Subcutaneous abdominal adipose tissue (tissue), 5 donors: ENCODE data around the gene TIMM17B.

Experiments used
- H3K27ac ChIP-seq: one replicate; pipeline ENCODE4 v1.7.0; 2013; ENCODE audit warnings: low read depth, mild to moderate bottlenecking, inconsistent platforms, low read length, moderate library complexity
- H3K27me3 ChIP-seq, 5 donors: one replicate each; pipeline ENCODE4 v1.7.0; 2013; ENCODE audit warnings: low read length in 5 of 5, inconsistent platforms in 1 of 5; ENCODE audit not compliant: control insufficient read depth in 5 of 5, insufficient read depth in 4 of 5
- H3K36me3 ChIP-seq, 5 donors: one replicate each; pipeline ENCODE4 v1.7.0; 2013; ENCODE audit warnings: low read length in 5 of 5; ENCODE audit not compliant: control insufficient read depth in 5 of 5, insufficient read depth in 5 of 5
- H3K4me1 ChIP-seq, 5 donors: one replicate each; pipeline ENCODE4 v1.7.0; 2013; ENCODE audit warnings: low read length in 5 of 5, mild to moderate bottlenecking in 3 of 5, moderate library complexity in 1 of 5; ENCODE audit not compliant: control insufficient read depth in 5 of 5, insufficient read depth in 5 of 5
- H3K4me3 ChIP-seq, 5 donors: one replicate each; pipeline ENCODE4 v1.7.0; 2013; ENCODE audit warnings: low read length in 5 of 5, low read depth in 1 of 5
- H3K9ac ChIP-seq, 5 donors: one replicate each; pipeline ENCODE4 v1.7.0; 2013; ENCODE audit warnings: low read length in 5 of 5, mild to moderate bottlenecking in 4 of 5, moderate library complexity in 3 of 5
- H3K9me3 ChIP-seq, 5 donors: one replicate each; pipeline ENCODE4 v1.7.0; 2013; ENCODE audit warnings: low read length in 5 of 5; ENCODE audit not compliant: control insufficient read depth in 5 of 5
- donor health status: healthy.
- donor health status: healthy.
- donor health status: healthy.
- donor health status: healthy.
- donor health status: healthy.

Gene TIMM17B

DNA sequence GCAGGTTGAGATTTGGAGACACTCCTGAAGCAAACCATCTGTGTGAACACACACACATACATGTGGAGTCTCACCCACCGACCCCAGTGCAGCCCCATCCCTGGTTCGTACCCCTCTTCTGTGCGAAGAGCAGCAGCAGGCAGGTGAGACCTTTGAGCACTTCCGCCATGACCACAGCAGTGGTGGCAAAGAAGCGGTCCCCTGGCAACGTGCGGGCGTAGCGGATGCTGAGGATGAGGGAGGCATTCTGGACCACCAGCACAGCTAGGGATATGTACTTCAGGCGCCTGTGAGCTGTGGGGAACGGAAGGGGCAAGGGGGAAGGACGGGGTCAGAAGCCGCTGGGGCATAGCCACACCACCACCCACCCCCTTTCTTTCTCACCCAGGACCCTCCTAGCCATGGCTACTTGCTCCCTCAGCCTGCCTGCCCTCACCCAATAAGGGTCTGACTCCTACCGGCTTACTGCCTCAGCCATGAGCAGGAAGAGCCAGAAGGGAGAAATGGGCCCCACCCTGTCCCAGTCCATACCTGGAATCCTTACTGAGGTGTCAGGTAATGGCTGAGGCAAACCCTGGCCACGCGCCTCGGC is 12.2 kb upstream of the TIMM17B start:
- no peak overlapping the region for H3K4me3 ChIP-seq
- H3K27me3 ChIP-seq, result peaks cover 0 to 4% (median 2%) of the 10 kb centered on the region in 5 donors
- peaks cover 0 to 41% (median 16%) of the 10 kb centered on the region in 5 donors for H3K36me3 ChIP-seq
- peaks cover 2 to 16% (median 12%) of the 10 kb centered on the region in 5 donors for H3K4me1 ChIP-seq
- no peak overlapping the region for H3K9ac ChIP-seq
- no peak overlapping the region for H3K27ac ChIP-seq
- peaks cover 0 to 5% (median 0%) of the 10 kb centered on the region in 5 donors for H3K9me3 ChIP-seq

GRCh38 chrX:48908600-48908999 is 11.0 kb upstream of the TIMM17B start:
- H3K36me3 ChIP-seq, result peaks cover 0 to 33% (median 17%) of the 10 kb centered on the region in 5 donors
- H3K27me3 ChIP-seq, result peaks cover 0 to 2% (median 2%) of the 10 kb centered on the region in 5 donors
- H3K27ac ChIP-seq, result no peak overlapping the region
- no peak overlapping the region for H3K9ac ChIP-seq
- no peak overlapping the region for H3K4me3 ChIP-seq
- peaks cover 0 to 5% (median 0%) of the 10 kb centered on the region in 5 donors for H3K9me3 ChIP-seq
- peaks cover 2 to 16% (median 12%) of the 10 kb centered on the region in 5 donors for H3K4me1 ChIP-seq

DNA sequence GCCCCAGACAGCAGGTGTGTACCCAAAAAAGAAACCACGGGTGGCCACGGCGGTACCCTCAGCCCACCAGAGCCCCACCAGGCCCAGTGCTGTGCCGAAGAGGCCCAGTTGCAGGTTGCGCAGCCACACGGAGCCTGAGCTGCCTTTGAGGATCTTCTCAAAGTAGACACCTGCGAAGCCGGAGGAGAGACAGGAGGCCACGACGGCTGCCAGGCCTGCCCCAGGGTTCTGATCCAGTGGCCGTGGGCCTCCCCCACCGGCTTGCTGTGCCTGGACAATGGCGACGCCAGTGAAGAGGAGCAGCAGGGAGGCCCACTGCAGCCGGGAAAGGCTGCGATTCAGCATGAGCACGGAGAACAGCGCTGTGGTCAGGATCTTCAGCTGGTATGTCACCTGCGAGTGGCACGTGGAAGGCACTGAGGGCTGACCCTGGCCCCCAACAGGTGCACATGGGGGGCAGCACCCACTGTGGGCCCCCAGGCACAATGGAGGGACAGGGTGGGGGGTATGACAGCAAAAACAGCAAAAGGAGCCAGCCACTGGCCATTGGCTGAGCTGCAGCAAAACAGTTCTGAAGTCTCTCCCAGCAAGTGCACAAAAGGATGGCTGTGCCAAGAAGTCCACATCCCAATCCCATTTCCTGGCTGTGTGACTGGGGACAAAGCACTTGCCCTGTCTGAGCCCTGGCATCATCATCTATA is 7.7 kb upstream of the TIMM17B start:
- no peak overlapping the region for H3K4me3 ChIP-seq
- H3K9me3 ChIP-seq, result peaks cover 0 to 2% (median 0%) of the 10 kb centered on the region in 5 donors
- no peak overlapping the region for H3K9ac ChIP-seq
- H3K36me3 ChIP-seq, result peaks cover 0 to 60% (median 36%) of the 10 kb centered on the region in 5 donors
- no peak overlapping the region for H3K27ac ChIP-seq
- peaks cover 0 to 7% (median 7%) of the 10 kb centered on the region in 5 donors for H3K27me3 ChIP-seq
- peaks cover 0 to 2% (median 0%) of the 10 kb centered on the region in 5 donors for H3K4me1 ChIP-seq

- Histone ChIP-seq H3K4me3 (no peak overlapping the region), H3K27me3 (peaks cover 0 to 7% (median 5%) of the 10 kb centered on the region in 5 donors), H3K4me1 (no peaks in the 10 kb centered on the region), H3K36me3 (peaks cover 0 to 60% (median 34%) of the 10 kb centered on the region in 5 donors), H3K27ac (no peak overlapping the region), H3K9me3 (peaks cover 0 to 2% (median 0%) of the 10 kb centered on the region in 5 donors), H3K9ac (no peak overlapping the region)
Observed at GRCh38 chrX:48904626-48905025, 7.1 kb upstream of the TIMM17B start.

DNA sequence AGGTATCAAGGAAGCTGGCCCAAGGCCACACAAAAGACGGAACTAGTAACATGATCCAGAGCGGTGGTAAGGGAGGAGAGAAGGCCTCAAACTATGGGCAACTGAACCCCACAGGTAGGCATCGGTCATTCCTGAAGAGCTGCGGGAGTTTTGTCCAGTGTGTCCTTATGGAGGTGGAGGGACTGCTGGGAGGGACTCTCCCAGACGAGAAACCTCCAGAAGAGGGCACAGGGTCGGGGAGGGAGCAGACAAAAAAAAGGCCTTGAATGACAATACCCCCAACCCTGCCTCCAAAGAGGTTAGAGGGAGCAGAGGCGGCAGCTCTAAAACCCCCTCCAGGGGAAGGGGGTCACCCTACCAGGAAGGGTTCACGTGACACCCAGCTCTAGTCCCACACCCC is 6.6 kb upstream of the TIMM17B start:
- Histone ChIP-seq H3K27ac (no peak overlapping the region), H3K4me3 (no peak overlapping the region), H3K9ac (no peak overlapping the region), H3K36me3 (peaks cover 0 to 59% (median 32%) of the 10 kb centered on the region in 5 donors), H3K4me1 (peaks cover 0 to under 1% (median 0%) of the 10 kb centered on the region in 5 donors), H3K27me3 (peaks cover 0 to 7% (median 5%) of the 10 kb centered on the region in 5 donors), H3K9me3 (peaks cover 0 to 2% (median 0%) of the 10 kb centered on the region in 5 donors)

- Histone ChIP-seq H3K9ac (no peak overlapping the region), H3K4me1 (peaks cover 0 to 8% (median 5%) of the 10 kb centered on the region in 5 donors), H3K9me3 (peaks cover 0 to 2% (median 0%) of the 10 kb centered on the region in 5 donors), H3K36me3 (peaks cover 0 to 55% (median 31%) of the 10 kb centered on the region in 5 donors), H3K27me3 (peaks cover 0 to 7% (median 5%) of the 10 kb centered on the region in 5 donors), H3K27ac (no peak overlapping the region), H3K4me3 (no peak overlapping the region)
Observed at GRCh38 chrX:48903290-48903689, 5.7 kb upstream of the TIMM17B start.

DNA sequence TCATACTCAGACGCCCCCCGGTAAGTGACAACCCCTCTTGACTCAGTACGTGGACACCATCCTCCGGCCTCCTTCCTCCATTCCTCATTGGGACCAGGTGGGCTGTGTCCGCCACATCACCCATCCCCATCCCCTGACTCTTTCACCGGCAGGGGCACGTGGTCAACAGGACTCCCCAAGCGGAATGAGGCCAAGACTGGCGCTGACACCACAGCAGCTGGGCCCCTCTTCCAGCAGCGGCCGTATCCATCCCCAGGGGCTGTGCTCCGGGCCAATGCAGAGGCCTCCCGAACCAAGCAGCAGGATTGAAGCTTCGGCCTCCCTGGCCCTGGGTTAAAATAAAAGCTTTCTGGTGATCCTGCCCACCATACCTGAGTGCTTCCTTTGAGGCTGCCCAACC is 5.2 kb upstream of the TIMM17B start:
- no peak overlapping the region for H3K27ac ChIP-seq
- peaks cover 0 to 10% (median 7%) of the 10 kb centered on the region in 5 donors for H3K4me1 ChIP-seq
- H3K4me3 ChIP-seq, result no peak overlapping the region
- peaks cover 0 to 7% (median 5%) of the 10 kb centered on the region in 5 donors for H3K27me3 ChIP-seq
- no peak overlapping the region for H3K9ac ChIP-seq
- H3K36me3 ChIP-seq, result peaks cover 0 to 55% (median 31%) of the 10 kb centered on the region in 5 donors
- peaks cover 0 to 5% (median 0%) of the 10 kb centered on the region in 5 donors for H3K9me3 ChIP-seq

- H3K27me3 ChIP-seq, result peaks cover 0 to 7% (median 5%) of the 10 kb centered on the region in 5 donors
- peaks cover 0 to 10% (median 7%) of the 10 kb centered on the region in 5 donors for H3K4me1 ChIP-seq
- H3K36me3 ChIP-seq, result peaks cover 0 to 55% (median 31%) of the 10 kb centered on the region in 5 donors
- no peak overlapping the region for H3K27ac ChIP-seq
- H3K9ac ChIP-seq, result no peak overlapping the region
- peaks cover 0 to 10% (median 4%) of the 10 kb centered on the region in 5 donors for H3K9me3 ChIP-seq
- H3K4me3 ChIP-seq, result no peak overlapping the region
Observed at GRCh38 chrX:48902135-48902534, 4.6 kb upstream of the TIMM17B start.

DNA sequence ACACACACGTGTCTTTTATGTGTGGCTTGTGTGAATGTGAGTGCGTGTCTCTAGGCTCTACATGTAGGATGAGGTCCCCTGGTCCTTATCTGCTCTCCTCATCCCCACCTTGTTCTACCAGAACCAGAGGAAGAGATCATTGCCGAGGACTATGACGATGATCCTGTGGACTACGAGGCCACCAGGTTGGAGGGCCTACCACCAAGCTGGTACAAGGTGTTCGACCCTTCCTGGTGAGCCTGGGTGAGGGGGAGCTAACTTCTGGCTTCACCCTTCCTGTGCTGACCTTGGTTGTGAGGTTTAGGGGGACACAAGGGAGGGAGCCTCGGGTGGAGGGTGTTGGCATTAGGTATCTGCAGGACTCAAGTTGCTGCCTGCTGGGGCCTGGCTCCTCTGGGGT is 3.5 kb upstream of the TIMM17B start:
- Histone ChIP-seq H3K9ac (no peak overlapping the region), H3K36me3 (peaks cover 0 to 48% (median 29%) of the 10 kb centered on the region in 5 donors), H3K27ac (no peak overlapping the region), H3K9me3 (peaks cover 0 to 10% (median 7%) of the 10 kb centered on the region in 5 donors), H3K4me3 (no peak overlapping the region), H3K27me3 (peaks cover 0 to 7% (median 5%) of the 10 kb centered on the region in 5 donors), H3K4me1 (peaks cover 2 to 16% (median 16%) of the 10 kb centered on the region in 5 donors)

DNA sequence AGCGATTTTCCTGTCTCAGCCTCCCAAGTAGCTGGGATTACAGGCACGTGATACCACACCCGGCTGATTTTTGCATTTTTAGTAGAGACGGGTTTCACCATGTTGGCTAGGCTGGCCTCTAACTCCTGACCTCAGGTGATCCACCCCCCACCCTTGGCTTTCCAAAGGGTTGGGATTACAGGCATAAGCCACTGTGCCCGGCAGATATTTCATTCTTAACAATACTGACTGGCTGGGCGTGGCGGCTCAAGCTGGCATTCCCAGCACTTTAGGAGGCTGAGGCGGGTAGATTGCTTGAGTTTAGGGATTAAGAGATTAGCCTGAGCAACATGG is 1.5 kb upstream of the TIMM17B start:
- H3K4me3 ChIP-seq, result no peak overlapping the region
- H3K27me3 ChIP-seq, result peaks cover 0 to 5% (median 5%) of the 10 kb centered on the region in 5 donors
- peaks cover 2 to 16% (median 16%) of the 10 kb centered on the region in 5 donors for H3K4me1 ChIP-seq
- H3K27ac ChIP-seq, result no peak overlapping the region
- H3K9ac ChIP-seq, result no peak overlapping the region
- H3K9me3 ChIP-seq, result peaks cover 0 to 10% (median 7%) of the 10 kb centered on the region in 5 donors
- H3K36me3 ChIP-seq, result peaks cover 0 to 38% (median 21%) of the 10 kb centered on the region in 5 donors
